Stimulated activated CD8-positive, alpha-beta memory T cell treated with anti-CD3 and anti-CD28 coated beads, Interleukin-7, amount 100 ng/mL, for 48 hours (primary cell): Measurements from ENCODE around the gene FAT3.

Experiments
- DNase-seq, 2 donors: peaks; one replicate each; pipeline ENCODE4 v3.0.0-alpha.2; 2020; ENCODE audit warnings: low read depth in 1 of 2; ENCODE audit errors: extremely low read depth in 1 of 2

Gene FAT3

DNA sequence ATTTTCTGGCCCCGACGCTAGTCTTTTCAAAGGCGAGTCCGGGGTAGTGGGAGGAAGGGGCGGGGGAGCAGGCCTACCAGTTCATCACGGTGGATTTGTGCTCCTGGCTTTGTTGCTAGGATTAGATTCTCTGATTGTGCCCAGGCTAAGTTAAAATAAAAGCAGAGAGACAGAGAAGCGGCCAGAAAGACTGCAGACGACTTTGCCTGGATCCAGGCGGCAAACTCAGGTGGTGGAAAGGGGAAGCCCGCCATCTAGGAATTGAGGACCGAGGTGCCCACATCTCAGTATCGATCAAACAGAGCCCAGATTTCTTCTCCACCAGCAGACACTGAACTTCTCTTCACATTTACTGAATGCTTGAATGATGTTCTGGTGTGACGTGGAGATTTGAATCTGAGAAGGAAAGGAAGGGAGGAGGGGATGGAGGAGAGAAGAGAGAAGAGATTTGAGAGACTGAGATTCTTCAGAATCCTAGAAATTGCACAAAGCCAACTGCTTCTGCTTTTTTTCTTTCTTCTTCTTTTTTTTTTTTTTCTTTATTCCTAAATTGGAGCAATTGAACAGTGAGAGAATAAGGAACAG is 2.7 kb downstream of the FAT3 start:
- DNase-seq: no peak

DNA sequence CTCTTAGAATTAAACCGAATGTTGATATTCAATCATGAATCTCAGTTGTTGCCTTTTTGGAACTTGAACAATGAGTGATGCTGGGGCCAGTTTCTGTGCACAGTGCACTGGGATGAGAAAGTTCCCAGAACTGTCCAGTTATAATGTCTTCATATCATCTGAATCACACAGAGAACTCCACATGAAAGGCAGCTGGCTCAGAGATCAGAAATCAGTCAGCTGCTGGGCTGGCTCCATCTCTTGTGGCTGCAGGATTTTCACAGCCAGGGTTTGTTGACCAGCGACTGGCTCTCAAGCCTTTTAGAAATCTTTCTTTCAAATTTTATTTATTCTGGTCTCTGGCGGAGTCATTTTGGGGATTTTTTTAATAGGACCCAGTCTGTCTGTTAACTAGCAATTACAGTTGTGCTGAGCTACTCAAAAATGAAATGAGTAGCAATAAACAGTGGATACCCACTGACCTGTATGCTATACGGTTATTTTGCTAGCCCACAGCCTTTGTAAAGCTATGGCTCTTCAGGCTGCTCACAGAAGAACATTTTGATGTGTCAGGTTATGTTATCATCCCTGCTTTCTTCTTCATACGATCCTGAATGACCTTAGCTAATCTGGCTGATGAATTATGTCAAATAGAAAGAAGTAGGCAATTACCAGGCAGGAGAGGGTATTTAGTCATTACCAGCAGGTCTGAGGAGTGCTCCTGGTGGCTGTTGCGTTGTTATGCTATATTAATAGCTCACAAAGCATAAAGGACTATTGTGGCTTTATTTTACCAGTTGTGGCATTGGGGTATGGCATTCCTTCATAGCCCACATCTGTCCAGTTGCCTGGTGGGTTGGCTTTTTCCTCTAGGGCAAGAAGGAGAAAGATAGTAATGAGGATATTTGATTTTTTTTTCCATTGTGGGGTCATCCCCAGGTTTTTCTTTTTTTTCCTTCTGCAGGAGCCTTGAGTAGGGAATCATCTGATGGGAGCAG is 3.6 kb downstream of the FAT3 start:
- DNase-seq: no peak

DNA sequence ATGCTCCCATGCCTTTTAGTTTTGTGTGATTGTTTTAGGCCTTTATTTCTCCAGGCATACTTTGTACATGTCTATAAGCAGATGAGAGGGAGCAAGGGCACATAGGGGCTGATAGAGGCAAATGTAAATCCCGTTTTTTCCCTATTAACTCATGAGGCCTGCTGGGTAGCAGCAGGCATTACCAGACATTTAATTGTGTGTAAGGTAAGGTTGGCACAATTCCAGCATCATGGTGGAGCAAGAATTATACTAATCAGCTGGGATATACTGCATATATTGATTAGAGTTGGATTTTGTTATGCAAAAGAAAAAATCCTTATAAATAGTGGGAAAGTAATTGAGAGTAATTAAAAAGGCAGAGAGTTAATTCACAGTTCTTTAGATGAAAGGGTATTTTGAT is 12.2 kb downstream of the FAT3 start:
- no peak for DNase-seq

DNA sequence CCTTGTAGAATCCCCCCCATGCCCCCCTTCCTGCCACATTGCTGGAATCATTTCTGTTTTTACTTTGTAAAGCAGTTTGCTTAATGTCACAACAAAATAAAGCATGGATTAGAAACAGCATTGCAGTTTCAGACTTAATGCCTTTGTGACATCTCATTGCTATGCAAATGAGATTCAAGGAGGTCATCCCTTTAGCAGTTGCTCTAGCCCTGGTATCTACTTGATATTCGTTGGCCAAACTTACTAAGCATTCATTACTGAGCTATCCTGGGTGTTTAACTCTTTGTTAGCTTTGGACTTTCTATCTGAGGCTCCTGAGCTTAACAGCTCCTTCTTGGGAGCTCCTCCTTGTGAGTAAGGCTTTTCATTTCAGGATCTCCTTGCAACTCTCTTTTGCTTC is 16.3 kb downstream of the FAT3 start:
- DNase-seq: no peak

DNA sequence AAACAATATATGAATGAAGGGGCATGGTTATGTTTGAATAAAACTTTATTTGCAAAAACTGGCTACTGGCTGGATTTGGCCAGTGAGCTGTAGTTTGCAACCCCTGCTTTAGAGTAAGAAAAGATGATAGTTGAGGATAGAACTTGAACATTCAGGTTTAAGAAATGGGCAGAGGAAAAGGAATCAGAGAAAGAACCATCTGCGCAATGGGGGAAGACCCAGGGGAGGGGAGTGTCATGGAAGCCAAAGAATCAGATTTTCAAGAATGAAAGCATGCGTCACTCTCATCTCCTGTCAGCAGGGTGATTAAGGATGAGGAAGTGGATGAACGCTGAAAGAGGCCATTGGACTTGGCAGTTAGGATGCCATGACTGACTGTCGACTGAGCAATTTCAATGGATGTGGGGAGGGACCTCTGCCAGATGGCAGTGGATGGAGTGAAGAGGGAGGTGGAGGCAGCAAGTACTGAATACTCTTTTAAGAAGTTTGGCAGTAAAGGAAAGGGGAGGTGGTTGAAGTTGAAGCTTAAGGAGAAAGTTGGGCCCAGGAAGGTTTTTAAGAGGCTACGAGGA is 21.2 kb downstream of the FAT3 start:
- DNase-seq: no peak

DNA sequence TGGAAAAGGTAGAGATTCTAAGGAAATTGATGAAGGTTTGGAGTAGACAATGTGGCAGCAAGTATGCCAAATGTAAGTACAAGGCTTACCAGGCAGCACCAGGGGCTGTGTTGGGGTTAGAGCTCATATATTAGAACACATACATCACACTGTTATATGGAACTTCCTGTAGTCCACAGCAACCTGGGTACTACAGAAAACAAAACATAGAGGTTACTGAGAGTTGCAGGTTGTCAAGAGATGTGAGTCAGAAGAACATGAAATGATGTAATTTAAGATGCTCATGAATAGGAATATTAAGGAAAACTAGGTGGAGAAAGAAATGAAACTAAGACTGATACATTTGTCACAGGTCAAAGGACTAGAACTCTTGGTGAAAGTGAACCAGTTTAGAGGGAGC is 22.0 kb downstream of the FAT3 start:
- no peak for DNase-seq

DNA sequence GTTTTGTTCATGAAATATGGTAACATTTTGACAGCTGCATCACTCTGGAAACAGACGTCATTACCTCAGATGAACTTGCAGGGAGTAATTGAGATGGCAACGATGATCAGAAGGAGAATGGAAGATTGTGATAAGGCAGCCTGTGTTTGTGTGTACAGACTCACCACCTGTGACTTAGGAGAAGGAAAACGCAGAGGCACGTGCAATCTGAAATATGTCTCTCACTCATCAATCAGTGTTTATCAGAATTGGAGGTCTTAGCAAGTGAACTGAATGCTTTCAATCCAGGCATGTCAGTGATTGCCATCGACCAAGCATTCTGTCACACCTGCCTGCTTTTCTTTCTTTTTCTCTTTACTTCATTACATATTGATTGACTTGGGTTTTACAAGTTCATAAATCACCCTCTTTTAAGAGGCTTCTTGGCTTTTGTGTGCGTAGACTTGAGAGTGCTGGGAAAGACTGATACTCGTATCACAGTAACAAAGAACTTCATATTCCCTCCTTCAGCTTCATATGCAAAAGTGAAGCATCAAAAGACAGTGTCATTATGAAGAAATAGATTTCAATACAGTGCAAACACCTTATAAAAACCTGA is 24.6 kb downstream of the FAT3 start:
- no peak for DNase-seq

DNA sequence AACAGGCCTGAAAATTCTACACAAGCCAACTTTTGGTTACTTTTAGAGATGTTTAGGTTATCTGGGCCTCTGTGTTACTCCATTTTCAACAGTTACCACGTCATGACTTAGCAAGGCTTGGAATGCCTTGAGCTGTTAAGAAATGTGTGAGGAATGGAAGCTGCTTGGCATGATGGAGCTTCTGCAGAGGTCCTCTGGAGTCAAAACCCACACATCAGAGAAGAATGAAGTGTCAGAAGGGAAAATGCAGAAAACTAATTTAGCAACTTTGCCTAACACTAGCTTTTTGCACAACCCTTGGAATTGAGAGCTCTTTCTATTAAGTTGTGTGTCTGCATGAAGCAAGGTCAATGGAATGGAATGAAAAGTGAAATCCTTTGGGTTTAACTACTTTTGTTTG is 27.4 kb downstream of the FAT3 start:
- no peak for DNase-seq

DNA sequence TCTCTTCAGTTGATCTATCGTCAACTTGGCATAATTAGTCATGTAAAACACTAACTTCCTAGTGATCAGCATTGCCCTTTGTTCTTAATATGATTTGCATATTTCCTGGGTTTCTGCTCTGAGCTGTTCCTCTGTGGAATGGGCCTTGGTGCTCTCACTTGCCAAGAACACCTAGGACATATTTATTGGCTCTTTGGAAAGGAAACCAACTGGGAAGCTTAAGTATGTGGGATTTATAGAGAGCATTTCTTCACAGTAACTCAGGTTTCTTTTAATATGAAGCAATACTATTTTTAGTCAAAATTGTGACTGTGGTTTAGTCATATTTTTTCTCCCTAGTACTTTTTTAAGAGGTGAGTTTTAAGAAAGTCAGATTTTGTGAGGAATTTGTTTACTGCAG is 28.8 kb downstream of the FAT3 start:
- no peak for DNase-seq

DNA sequence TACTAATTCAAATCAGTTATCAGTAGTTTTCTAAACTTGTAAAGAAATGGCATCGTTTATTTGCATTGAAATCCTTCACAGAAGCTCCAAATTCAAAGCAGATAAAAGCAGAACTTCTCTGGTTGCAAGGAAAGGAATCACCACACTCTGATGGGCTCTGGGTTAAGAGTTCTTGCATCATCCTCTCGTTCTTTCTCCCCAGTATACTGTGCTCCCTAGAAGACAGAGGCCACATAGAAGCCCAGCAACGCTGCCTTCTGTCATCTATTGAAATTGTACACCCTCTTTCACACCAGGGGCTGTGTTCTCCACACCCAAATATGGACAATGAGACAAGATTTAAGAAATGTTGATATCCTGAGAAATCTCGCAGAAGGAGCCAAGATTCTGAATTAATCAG is 29.3 kb downstream of the FAT3 start:
- no peak for DNase-seq

DNA sequence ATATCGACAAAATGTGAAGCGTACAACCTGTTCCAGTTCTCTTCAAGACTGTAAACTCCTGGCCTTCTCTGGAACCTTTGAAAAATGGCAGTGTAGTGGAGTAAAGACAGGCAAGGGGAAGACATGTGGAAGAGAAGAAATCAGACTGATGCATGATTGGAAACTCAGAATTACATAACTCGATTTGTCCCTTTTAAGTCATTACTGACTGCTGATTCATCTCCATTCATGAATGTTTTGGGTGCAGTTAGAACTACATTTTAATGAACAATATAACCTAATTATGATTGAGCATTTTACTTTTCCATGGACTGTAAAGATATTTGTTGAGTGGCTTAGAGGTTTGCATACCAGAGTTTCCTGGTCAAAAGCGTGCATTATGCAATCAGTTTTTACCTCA is 32.9 kb downstream of the FAT3 start:
- DNase-seq: no peak

DNA sequence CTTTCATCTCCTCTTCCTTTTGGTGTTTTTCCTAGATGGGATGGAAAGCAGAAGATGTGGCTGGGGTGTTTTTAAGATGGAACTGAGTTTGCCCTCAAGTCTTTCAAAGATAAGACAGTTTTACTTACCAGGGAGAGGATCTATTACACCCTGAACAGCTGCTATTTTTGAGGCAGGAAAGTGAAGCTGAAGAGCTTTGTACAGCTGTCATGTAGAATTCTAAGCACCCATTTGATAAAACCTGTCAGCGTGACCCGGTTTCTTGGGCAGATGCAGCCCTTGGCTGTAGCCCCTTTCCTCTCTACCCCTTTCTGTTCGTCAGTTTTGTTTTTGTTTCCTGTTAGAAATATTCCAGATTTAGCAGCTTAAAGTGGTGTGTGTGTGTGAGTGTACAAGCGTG is 35.2 kb downstream of the FAT3 start:
- no peak for DNase-seq

DNA sequence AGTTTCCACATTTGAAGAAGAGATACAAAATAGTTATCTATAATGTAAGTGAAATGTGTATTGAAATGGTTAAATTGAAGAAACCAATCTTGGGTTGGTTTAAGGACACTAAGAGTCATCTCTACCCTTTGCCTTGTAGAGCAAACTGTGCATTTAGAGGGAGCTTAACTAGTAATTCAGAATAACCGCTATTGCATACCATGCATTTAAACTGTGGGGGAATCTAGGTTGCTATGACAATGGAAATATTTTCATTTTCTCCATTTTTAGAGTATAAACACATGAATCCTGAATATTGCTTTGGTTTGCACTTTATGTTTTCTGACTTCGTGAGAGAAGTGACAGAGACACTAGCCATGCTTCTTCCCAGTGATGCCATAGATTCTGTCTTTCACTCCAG is 39.7 kb downstream of the FAT3 start:
- DNase-seq: no peak

DNA sequence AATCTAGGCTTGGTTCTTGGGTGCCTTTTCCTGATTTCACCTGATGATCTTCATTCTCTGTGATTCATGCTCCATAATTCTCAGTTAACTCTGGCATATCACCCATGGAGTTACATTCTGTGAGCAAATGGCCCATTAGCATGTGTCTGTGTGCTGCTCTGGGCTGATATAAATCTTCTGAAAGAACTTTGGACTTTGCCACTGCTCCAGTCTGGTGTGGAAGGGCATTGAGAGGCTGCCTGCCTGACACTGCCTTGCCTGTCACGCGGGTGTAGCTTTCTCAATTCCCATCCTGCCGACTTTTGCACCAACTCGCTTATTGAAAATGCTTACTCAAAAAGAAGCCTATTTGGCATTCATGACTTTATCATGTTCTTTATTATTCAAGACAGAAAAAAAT is 42.2 kb downstream of the FAT3 start:
- DNase-seq: no peak

DNA sequence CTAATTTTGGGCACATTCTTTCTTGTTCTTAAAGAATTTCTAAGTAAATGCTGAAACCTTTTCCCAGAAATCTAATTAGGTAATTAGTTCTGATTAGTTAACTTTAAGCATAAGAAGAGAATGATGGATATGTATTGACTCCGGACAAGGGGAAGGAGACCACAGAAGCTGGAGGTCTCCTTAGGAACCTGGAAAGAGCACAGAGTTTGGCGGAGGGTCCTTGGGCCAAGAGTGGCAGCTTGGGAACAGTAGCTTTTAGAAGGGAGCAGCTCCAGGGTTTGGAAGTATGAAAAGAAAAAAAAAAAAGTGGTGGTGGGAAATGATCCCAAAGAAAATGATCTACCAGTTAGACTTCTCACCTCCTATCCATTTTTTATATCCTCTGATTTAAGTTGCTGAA is 42.7 kb downstream of the FAT3 start:
- DNase-seq: no peak

DNA sequence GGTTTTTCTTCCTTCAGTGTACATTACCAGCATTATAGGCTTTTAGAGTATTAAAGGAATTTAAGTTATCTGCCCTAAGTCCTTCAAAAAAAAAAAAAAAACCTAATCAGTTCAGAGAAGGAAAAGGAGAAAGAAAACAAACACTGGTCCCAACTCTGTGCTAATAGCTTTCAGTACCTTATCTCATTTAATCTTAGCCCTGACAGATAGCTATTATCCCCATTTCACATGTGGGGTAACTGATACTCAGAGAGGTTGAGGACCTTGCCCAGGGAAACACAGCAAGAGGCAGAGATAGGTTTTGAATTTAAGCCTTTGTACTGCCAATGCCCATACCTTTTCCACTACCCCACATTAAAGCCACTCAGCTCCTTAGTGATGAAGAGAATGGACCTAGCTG is 43.4 kb downstream of the FAT3 start:
- DNase-seq: no peak

DNA sequence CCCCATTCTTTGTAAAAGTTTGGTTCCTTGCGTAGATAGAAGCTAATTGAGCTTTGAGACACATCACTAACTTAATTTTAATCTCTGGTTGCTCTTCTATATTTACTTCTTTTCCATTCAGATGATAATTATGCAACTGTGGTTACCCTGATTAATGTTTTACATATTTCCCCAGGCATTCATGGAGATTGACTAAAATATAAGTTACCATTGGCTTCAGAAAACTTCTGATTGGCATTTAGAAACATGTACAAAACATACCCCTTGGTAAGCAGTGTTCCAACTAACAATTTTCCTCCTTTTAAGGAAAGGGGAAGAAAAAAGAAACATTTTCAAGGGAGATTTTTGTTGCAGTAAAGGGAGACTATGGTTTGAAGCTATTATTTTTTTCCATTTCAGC is 43.9 kb downstream of the FAT3 start:
- no peak for DNase-seq

DNA sequence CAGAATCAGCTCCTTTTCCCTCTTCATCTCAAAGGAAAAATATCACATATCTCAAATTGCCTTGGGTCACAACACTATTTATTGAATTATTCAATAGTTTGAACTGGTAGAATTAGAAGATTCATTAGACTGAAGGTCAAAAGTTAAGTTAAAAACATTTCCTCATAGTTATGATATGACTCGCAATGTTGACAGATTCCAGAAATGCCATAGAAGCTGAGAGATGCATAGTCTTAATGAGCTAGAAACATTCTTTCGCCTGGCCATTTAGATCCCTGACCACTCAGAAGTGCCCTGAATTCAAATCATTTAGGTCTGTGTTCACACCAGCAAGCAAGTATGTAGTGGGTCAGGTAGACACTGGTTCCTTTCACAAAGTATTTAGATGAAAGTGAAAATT is 44.4 kb downstream of the FAT3 start:
- no peak for DNase-seq

DNA sequence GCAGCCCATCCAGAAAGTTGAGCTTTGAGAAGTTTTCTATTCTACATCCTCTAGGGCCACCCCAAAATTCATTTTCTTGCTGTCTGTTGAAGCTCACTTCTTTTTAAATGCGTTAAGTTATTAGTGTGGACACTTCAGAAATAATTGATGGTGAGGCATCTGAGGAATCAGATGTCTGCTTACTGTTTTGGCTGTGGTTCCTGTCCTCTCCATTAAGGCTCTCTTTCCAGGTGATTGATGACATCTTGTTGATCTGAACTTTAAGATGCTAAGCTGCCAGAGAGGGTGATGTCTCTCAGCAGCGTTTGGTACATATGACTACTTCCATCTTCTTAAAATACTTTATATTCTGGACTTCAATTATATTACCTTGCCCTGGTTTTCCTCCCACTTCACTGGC is 45.2 kb downstream of the FAT3 start:
- DNase-seq: no peak

DNA sequence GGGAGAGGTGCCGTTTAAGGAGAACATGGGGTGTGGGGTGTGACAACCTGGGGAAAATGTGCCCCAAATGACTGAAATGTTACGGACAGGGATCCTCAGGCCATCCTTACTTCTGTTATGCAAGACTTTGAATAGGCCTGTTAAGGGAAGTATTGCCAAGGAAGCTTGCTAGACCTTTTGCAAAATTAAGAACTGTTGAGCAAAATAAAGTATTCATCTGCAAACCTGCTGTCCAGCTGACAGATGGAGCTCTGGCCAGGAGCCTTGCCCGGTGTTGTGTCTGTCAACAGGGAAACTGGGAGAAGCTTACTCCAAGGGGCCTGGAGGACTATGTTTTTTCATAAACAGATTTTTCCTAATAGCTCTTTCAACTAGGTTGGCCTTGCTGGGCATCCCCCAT is 48.0 kb downstream of the FAT3 start:
- DNase-seq: no peak
